Type B pancreatic cell (in vitro differentiated cells): ENCODE measurements around the gene NXPE4. TPM values are rescaled to one million over a fixed set of nuclear protein-coding genes. Genes with fewer than 3 reads are reported as not detected.
"Not testable (repeated sequence)": the region's sequence is repeated elsewhere in the genome, so short reads cannot be mapped to it uniquely, and the experiment has no call there.

Experiments used
- DNase-seq: peaks from one replicate; pipeline ENCODE4 v3.0.0; 2021; ENCODE audit warnings: mixed read lengths; ENCODE audit not compliant: unreplicated experiment; ENCODE audit errors: extremely low spot score
- H3K27ac Mint-ChIP-seq: 2 replicates; pipeline ENCODE4 v1.8.0; 2021; ENCODE audit warnings: mild to moderate bottlenecking, mixed read lengths
- H3K27me3 Mint-ChIP-seq: 2 replicates; pipeline ENCODE4 v1.8.0; 2021; ENCODE audit warnings: mixed read lengths
- H3K36me3 Mint-ChIP-seq: 2 replicates; pipeline ENCODE4 v1.8.0; 2021; ENCODE audit warnings: mixed read lengths
- H3K4me1 Mint-ChIP-seq: one replicate; pipeline ENCODE4 v1.8.0; 2021; ENCODE audit warnings: mixed read lengths; ENCODE audit not compliant: unreplicated experiment
- H3K4me3 Mint-ChIP-seq: 2 replicates; pipeline ENCODE4 v1.8.0; 2021; ENCODE audit warnings: mild to moderate bottlenecking, mixed read lengths
- H3K9me3 Mint-ChIP-seq: 2 replicates; pipeline ENCODE4 v1.8.0; 2021; ENCODE audit warnings: mixed read lengths
- CTCF ChIP-seq: fragments of 200-600 bp; sonication (generic); conservative IDR thresholded peaks from 2 replicates; pipeline ENCODE4 v1.5.0; 2021; ENCODE audit warnings: antibody characterized with exemption, mild to moderate bottlenecking
- total RNA-seq: library from RNA; stranded (reverse); gene quantifications from 2 replicates; pipeline ENCODE4 v1.2.1, GENCODE V29; 2021; ENCODE audit warnings: low replicate concordance

NXPE4 gene
- total RNA-seq, 1 donor from 2014 or later, result not detected

GRCh38 chr11:114607753-114608459 lies 12.3 kb upstream of the NXPE4 start:
- no peak overlapping the region for H3K27ac Mint-ChIP-seq
- no peaks in the 10 kb centered on the region for H3K27me3 Mint-ChIP-seq
- H3K9me3 Mint-ChIP-seq, result peaks cover 12% of the 10 kb centered on the region
- H3K4me3 Mint-ChIP-seq, result no peak overlapping the region
- H3K36me3 Mint-ChIP-seq, result no peaks in the 10 kb centered on the region
- DNase-seq, result peak; percentile 13
- H3K4me1 Mint-ChIP-seq, result no peaks in the 10 kb centered on the region
- TF ChIP-seq CTCF, result no peak

- not testable (repeated sequence) for H3K4me1 Mint-ChIP-seq, H3K36me3 Mint-ChIP-seq, H3K27me3 Mint-ChIP-seq, H3K27ac Mint-ChIP-seq, H3K4me3 Mint-ChIP-seq, DNase-seq
- peaks cover 12% of the 10 kb centered on the region for H3K9me3 Mint-ChIP-seq
Observed at GRCh38 chr11:114606802-114607075, 11.2 kb upstream of the NXPE4 start.

GRCh38 chr11:114606003-114606801 lies 10.6 kb upstream of the NXPE4 start:
- Mint-ChIP-seq H3K4me3 (no peak overlapping the region), H3K27ac (no peak overlapping the region), H3K9me3 (peaks cover 12% of the 10 kb centered on the region), H3K36me3 (no peaks in the 10 kb centered on the region), H3K27me3 (no peaks in the 10 kb centered on the region), H3K4me1 (no peaks in the 10 kb centered on the region)
- no peak for TF ChIP-seq CTCF
- DNase-seq, result peak; percentile 3

GRCh38 chr11:114605370-114605769 lies 9.8 kb upstream of the NXPE4 start:
- no peaks in the 10 kb centered on the region for H3K4me1 Mint-ChIP-seq
- no peak overlapping the region for H3K4me3 Mint-ChIP-seq
- no peaks in the 10 kb centered on the region for H3K27me3 Mint-ChIP-seq
- peaks cover 12% of the 10 kb centered on the region for H3K9me3 Mint-ChIP-seq
- peak; percentile 13 for DNase-seq
- no peak for TF ChIP-seq CTCF
- H3K36me3 Mint-ChIP-seq, result no peaks in the 10 kb centered on the region
- no peak overlapping the region for H3K27ac Mint-ChIP-seq

GRCh38 chr11:114604886-114605285 lies 9.3 kb upstream of the NXPE4 start:
- Mint-ChIP-seq H3K4me3 (no peak overlapping the region), H3K4me1 (no peaks in the 10 kb centered on the region), H3K36me3 (no peaks in the 10 kb centered on the region), H3K9me3 (peaks cover 12% of the 10 kb centered on the region), H3K27ac (no peak overlapping the region), H3K27me3 (no peaks in the 10 kb centered on the region)
- no peak for DNase-seq
- no peak for TF ChIP-seq CTCF

GRCh38 chr11:114604179-114604813 lies 8.7 kb upstream of the NXPE4 start:
- no peak overlapping the region for H3K27ac Mint-ChIP-seq
- no peaks in the 10 kb centered on the region for H3K4me1 Mint-ChIP-seq
- no peak overlapping the region for H3K4me3 Mint-ChIP-seq
- peaks cover 12% of the 10 kb centered on the region for H3K9me3 Mint-ChIP-seq
- H3K36me3 Mint-ChIP-seq, result no peaks in the 10 kb centered on the region
- no peak for DNase-seq
- no peak for TF ChIP-seq CTCF
- H3K27me3 Mint-ChIP-seq, result no peaks in the 10 kb centered on the region

GRCh38 chr11:114603151-114603550 lies 7.6 kb upstream of the NXPE4 start:
- not testable (repeated sequence) for H3K27me3 Mint-ChIP-seq, H3K4me1 Mint-ChIP-seq, H3K27ac Mint-ChIP-seq, H3K36me3 Mint-ChIP-seq, H3K4me3 Mint-ChIP-seq, DNase-seq
- H3K9me3 Mint-ChIP-seq, result peaks cover 12% of the 10 kb centered on the region
